ENCODE measurements around the gene ETFDH.

ETFDH gene

DNA sequence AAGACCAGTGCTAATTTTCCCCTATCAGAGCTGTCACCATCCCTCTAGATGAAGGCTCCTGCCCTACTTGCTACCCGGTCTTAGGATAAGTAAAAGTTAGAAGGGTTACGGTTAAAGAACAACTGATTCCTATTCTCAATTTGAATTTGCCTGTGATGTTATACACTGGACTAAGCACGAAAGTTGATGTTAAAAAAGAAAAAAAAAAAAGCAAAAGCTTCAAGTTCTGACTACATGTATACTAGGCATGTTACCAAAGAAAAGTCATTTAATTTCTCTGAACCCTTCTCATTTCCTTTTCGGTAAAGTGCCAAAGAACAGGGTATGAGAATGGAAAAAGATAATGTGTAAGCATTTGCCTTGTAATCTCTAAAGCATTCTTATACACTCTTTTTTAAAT lies 52.5 kb downstream of the ETFDH start:
- H3K4me1 ChIP-seq (ENCODE audit: control insufficient read depth in 1 of 2, insufficient read depth in 1 of 2, low read depth in 1 of 2, low read length in 1 of 2) = peaks cover 16 to 19% of the 10 kb centered on the region in 2 experiments
- no peak overlapping the region for H3K4me3 ChIP-seq (ENCODE audit: low read depth in 1 of 2, low read length in 1 of 2)
- no peak overlapping the region for H3K27ac ChIP-seq
- peaks cover 26% of the 10 kb centered on the region for H3K27me3 ChIP-seq
- TF ChIP-seq, protein P1, sequence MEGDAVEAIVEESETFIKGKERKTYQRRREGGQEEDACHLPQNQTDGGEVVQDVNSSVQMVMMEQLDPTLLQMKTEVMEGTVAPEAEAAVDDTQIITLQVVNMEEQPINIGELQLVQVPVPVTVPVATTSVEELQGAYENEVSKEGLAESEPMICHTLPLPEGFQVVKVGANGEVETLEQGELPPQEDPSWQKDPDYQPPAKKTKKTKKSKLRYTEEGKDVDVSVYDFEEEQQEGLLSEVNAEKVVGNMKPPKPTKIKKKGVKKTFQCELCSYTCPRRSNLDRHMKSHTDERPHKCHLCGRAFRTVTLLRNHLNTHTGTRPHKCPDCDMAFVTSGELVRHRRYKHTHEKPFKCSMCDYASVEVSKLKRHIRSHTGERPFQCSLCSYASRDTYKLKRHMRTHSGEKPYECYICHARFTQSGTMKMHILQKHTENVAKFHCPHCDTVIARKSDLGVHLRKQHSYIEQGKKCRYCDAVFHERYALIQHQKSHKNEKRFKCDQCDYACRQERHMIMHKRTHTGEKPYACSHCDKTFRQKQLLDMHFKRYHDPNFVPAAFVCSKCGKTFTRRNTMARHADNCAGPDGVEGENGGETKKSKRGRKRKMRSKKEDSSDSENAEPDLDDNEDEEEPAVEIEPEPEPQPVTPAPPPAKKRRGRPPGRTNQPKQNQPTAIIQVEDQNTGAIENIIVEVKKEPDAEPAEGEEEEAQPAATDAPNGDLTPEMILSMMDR (IDR thresholded peaks at IDR 0.05) = no peak
- H3K9me3 ChIP-seq = no peaks in the 10 kb centered on the region
- peaks cover 15% of the 10 kb centered on the region for H3K36me3 ChIP-seq

DNA sequence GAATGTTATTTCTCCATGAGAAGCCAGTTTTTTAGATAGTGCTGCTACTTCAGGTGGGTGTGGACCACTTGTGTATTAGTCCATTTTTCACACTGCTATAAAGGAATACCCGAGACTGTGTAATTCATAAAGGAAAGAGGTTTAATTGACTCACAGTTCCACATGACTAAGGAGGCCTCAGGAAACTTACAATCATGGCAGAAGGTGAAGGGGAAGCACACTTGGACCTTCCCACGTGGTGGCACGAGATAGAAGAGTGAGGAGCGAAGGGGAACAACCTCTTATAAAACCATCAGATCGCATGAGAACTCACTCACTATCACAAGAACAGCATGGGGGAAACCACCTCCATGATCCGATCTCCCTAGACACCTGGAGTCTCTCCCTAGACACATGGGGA lies 54.5 kb downstream of the ETFDH start:
- no peaks in the 10 kb centered on the region for H3K36me3 ChIP-seq
- no peaks in the 10 kb centered on the region for H3K9me3 ChIP-seq
- H3K4me3 ChIP-seq (ENCODE audit: low read depth in 1 of 2, low read length in 1 of 2) = no peak overlapping the region
- H3K27ac ChIP-seq = no peak overlapping the region
- H3K4me1 ChIP-seq (ENCODE audit: control insufficient read depth in 1 of 2, insufficient read depth in 1 of 2, low read depth in 1 of 2, low read length in 1 of 2) = peaks cover 15 to 18% of the 10 kb centered on the region in 2 experiments
- H3K27me3 ChIP-seq = peaks cover 33% of the 10 kb centered on the region
- TF ChIP-seq, protein P1 (IDR thresholded peaks at IDR 0.05) = no peak

DNA sequence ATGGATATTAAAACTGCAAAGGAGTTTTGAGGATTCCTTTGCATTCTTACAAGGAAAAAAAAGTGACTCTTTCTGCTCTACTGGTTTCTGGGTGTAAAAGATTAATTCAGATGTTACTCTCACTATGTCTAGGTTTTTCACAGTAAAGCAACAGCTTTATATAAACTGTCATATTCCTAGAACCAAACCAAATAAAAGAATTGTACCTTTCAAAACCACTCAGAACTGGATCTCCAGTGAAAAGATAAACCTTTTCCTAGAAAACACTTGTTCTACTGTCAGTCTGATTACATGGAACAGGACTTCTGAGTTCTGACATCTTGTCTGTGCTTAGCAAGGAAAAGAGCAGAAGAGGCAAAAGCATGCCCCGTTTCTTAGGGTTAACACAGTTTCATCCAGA lies 56.1 kb downstream of the ETFDH start:
- Histone ChIP-seq H3K36me3 (no peaks in the 10 kb centered on the region), H3K27ac (no peak overlapping the region), H3K4me1 (ENCODE audit: control insufficient read depth in 1 of 2, insufficient read depth in 1 of 2, low read depth in 1 of 2, low read length in 1 of 2) (peaks cover 4 to 5% of the 10 kb centered on the region in 2 experiments), H3K4me3 (ENCODE audit: low read depth in 1 of 2, low read length in 1 of 2) (no peak overlapping the region), H3K27me3 (peaks cover 33% of the 10 kb centered on the region), H3K9me3 (no peaks in the 10 kb centered on the region)
- TF ChIP-seq, protein P1 (IDR thresholded peaks at IDR 0.05) = no peak

DNA sequence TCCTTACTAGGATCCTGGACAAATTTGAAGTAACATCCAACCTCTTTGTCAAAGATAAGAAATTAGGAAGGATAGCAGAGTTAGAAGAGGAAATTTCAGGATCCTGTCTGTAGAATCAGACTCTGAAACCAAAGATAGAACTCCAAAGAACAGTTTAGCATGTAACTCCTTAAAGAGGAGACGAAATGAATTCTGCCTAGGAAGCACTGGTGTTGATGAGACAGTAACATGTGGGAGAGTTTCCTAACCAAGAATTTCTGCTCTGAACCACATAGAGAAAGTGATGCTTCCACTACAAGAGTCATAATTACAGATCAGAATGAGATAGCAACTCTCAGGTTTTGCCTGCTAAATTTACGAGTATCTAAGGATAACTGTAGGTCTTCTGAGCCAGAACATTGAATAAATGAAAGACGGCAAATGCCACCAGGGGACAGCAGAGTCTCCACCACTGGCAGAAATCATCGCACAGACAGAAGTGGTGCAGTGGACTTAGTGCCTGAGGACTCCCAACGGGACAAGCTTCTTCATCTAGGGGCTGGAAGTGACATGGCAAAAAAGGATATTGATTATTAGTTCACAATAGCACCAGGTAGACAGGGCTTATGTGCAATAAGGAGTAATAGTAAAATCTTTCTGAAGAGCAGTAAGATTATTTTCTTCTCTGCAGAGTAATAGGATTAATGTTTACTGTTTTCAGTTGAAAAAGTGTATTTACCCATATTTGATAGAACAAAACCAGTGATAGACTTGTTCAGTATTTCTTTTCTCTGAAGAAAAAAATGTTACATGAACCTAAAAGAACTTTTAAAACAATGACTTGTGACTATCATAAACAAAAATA lies 57.8 kb downstream of the ETFDH start:
- peaks cover 33% of the 10 kb centered on the region for H3K27me3 ChIP-seq
- no peak overlapping the region for H3K27ac ChIP-seq
- no peaks in the 10 kb centered on the region for H3K36me3 ChIP-seq
- no peaks in the 10 kb centered on the region for H3K9me3 ChIP-seq
- no peak overlapping the region for H3K4me3 ChIP-seq (ENCODE audit: low read depth in 1 of 2, low read length in 1 of 2)
- H3K4me1 ChIP-seq (ENCODE audit: control insufficient read depth in 1 of 2, insufficient read depth in 1 of 2, low read depth in 1 of 2, low read length in 1 of 2) = no peaks in the 10 kb centered on the region
- TF ChIP-seq, protein P1 (IDR thresholded peaks at IDR 0.05) = no peak

DNA sequence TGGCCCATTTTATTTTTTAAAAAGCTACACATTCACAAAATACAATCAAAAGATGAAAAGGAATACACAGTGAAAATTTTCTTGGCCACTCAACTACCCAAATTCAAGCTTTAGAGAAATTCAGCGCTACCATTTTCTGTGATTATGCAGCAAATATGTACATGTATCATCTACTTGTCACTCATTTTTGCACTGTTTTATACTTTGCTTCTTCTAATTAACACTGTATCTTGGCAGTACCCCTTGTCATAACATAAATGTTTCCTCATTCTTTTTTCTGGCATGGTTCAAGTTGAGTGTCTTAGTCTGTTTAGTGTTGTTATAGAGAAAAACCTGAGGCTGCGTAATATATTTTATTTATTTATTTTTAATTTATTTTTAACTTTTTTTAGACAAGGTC lies 66.8 kb downstream of the ETFDH start:
- Histone ChIP-seq H3K4me3 (ENCODE audit: low read depth in 1 of 2, low read length in 1 of 2) (no peak overlapping the region), H3K27me3 (no peaks in the 10 kb centered on the region), H3K4me1 (ENCODE audit: control insufficient read depth in 1 of 2, insufficient read depth in 1 of 2, low read depth in 1 of 2, low read length in 1 of 2) (no peaks in the 10 kb centered on the region), H3K9me3 (no peaks in the 10 kb centered on the region), H3K36me3 (no peaks in the 10 kb centered on the region), H3K27ac (no peak overlapping the region)
- TF ChIP-seq, protein P1 (IDR thresholded peaks at IDR 0.05) = no peak
